Trophoblast cell (in vitro differentiated cells and primary cell): ENCODE data around the gene GPR4.

ENCODE experiments used
- DNase-seq, 2 donors: peaks; one replicate each; pipeline ENCODE4 v3.0.0-alpha.2; 2016
- H2AFZ ChIP-seq: 2 replicates; pipeline ENCODE4 v1.6.1; 2013; ENCODE audit warnings: low read length, moderate library complexity, mild to moderate bottlenecking; ENCODE audit not compliant: insufficient read depth, poor library complexity
- H2AK5ac ChIP-seq: 2 replicates; pipeline ENCODE4 v1.6.1; 2013; ENCODE audit warnings: mild to moderate bottlenecking, low read length
- H2BK120ac ChIP-seq: 2 replicates; pipeline ENCODE4 v1.6.1; 2013; ENCODE audit warnings: low read length, mild to moderate bottlenecking, moderate library complexity; ENCODE audit not compliant: insufficient read depth, poor library complexity
- H2BK12ac ChIP-seq: 2 replicates; pipeline ENCODE4 v1.6.1; 2013; ENCODE audit warnings: mild to moderate bottlenecking, low read length, moderate library complexity
- H2BK5ac ChIP-seq: 2 replicates; pipeline ENCODE4 v1.6.1; 2013; ENCODE audit warnings: low read length, low read depth, moderate library complexity, mild to moderate bottlenecking; ENCODE audit not compliant: poor library complexity
- H3K14ac ChIP-seq: 2 replicates; pipeline ENCODE4 v1.6.1; 2013; ENCODE audit warnings: mild to moderate bottlenecking, low read length
- H3K18ac ChIP-seq: 2 replicates; pipeline ENCODE4 v1.6.1; 2013; ENCODE audit warnings: mild to moderate bottlenecking, low read length
- H3K23ac ChIP-seq: 2 replicates; pipeline ENCODE4 v1.6.1; 2013; ENCODE audit warnings: low read length
- H3K27ac ChIP-seq: 2 replicates; pipeline ENCODE4 v1.5.1; 2013; ENCODE audit warnings: low read depth, mild to moderate bottlenecking, inconsistent platforms, low read length, moderate library complexity
- H3K27me3 ChIP-seq: 2 replicates; pipeline ENCODE4 v1.6.1; 2013; ENCODE audit warnings: inconsistent platforms, mild to moderate bottlenecking, low read length, moderate library complexity; ENCODE audit not compliant: insufficient read depth
- H3K36me3 ChIP-seq, 2 experiments: 1 replicate in 1 of 2; 2 replicates in 1 of 2; pipeline ENCODE4 v1.6.1; 2013; ENCODE audit warnings: low read length in 2 of 2, mild to moderate bottlenecking in 2 of 2, moderate library complexity in 1 of 2; ENCODE audit not compliant: insufficient read depth in 2 of 2, control insufficient read depth in 1 of 2
- H3K4ac ChIP-seq: 2 replicates; pipeline ENCODE4 v1.6.1; 2013; ENCODE audit warnings: low read depth, mild to moderate bottlenecking, low read length, moderate library complexity
- H3K4me1 ChIP-seq, 2 experiments: 1 replicate in 1 of 2; 2 replicates in 1 of 2; pipeline ENCODE4 v1.6.1; 2013; ENCODE audit warnings: low read length in 2 of 2, mild to moderate bottlenecking in 2 of 2, moderate library complexity in 1 of 2; ENCODE audit not compliant: insufficient read depth in 2 of 2, control insufficient read depth in 1 of 2
- H3K4me2 ChIP-seq: 2 replicates; pipeline ENCODE4 v1.6.1; 2013; ENCODE audit warnings: inconsistent platforms, mild to moderate bottlenecking, low read length, moderate library complexity
- H3K4me3 ChIP-seq: 2 replicates; pipeline ENCODE4 v1.5.1; 2013; ENCODE audit warnings: mild to moderate bottlenecking, low read depth, low read length, inconsistent platforms
- H3K79me1 ChIP-seq: one replicate; pipeline ENCODE4 v1.6.1; 2013; ENCODE audit warnings: low read length
- H3K79me2 ChIP-seq: 2 replicates; pipeline ENCODE4 v1.6.1; 2013; ENCODE audit warnings: low read length, mild to moderate bottlenecking; ENCODE audit not compliant: control insufficient read depth, insufficient read depth, poor library complexity
- H3K9ac ChIP-seq: 2 replicates; pipeline ENCODE4 v1.6.1; 2013; ENCODE audit warnings: mild to moderate bottlenecking, low read length
- H3K9me3 ChIP-seq: 2 replicates; pipeline ENCODE4 v1.6.1; 2013; ENCODE audit warnings: low read depth, mild to moderate bottlenecking, control low read depth, inconsistent platforms, low read length; ENCODE audit not compliant: insufficient read depth
- H4K12ac ChIP-seq: 2 replicates; pipeline ENCODE4 v1.6.1; 2013; ENCODE audit warnings: low read depth, mild to moderate bottlenecking, low read length, moderate library complexity
- H4K8ac ChIP-seq: 2 replicates; pipeline ENCODE4 v1.6.1; 2013; ENCODE audit warnings: low read depth, mild to moderate bottlenecking, low read length, moderate library complexity
- H4K91ac ChIP-seq: one replicate; pipeline ENCODE4 v1.6.1; 2013; ENCODE audit warnings: low read depth, mild to moderate bottlenecking, low read length, moderate library complexity
- WGBS: extraction: QIAGEN DNeasy Blood & Tissue Kit; methylation state at CpG from one replicate; pipeline ENCODE4 v1.1.7; 2013; ENCODE audit warnings: missing lambda C conversion rate; ENCODE audit not compliant: insufficient read length, insufficient coverage; ENCODE audit errors: extremely low coverage; 5-methylcytosine and 5-hydroxymethylcytosine counted together

The GPR4 gene

DNA sequence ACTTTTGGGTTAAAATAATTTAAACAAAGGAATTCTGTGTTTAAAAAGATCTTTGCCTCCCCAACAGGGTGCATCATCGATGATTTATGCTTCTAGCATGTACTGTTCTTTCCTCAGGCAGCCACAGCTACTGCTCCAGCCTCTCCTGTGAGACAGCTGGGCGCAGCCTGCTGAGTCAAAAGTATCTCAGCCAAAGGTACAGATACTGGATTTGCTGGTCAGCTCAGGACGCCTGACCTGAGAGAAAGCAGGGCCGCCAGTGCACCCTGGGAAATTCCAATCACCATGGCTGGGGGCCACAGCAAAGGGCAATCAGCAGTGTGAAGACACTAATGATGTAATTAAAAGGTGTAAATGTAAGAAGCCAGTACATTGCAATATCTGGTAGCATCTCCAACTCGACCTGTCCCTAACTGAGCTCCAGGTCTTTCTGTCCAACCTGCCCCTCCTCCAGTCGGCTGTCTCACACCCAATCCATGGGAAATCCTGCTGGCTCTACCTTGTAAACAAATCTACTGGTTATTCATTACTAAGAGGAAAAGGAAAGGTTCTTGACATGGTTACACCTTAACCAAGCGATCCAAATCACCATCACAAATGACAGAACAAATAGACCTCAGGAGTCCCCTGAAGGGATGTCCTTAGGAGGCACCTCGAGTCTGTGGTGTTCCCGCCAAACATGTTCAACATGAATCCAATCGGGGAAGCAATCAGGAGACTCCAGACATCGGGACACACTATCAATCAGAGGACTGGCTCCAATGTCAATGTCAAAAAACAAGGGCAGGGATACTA lies 24.7 kb downstream of the GPR4 start:
- Histone ChIP-seq H3K18ac (no peak overlapping the region), H3K36me3 (no peaks in the 10 kb centered on the region)
- no CpG with 5 or more reads among the region's 11 CpGs for WGBS

DNA sequence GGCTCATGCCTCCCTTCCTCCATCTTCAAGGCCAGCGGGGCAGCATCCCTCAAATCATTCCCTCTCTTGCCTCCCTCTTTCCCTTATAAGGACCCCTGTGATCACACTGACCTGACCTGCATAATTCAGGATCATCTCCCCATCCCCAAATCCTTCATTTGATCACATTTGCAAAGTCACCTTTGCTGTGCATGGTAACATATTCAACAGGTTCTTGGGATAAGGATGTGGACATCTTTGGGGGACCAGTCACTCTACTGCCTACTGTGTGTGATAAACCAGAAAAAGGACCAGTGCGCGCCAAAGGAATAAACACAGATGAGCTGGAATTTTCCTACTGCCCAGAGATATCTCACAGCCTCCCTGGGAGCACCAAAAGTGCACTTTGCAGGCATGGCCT lies 25.3 kb downstream of the GPR4 start:
- Histone ChIP-seq H3K14ac (peak overlapping the region; percentile 71), H2BK5ac (peak overlapping the region; percentile 3), H3K9me3 (peaks cover 2% of the 10 kb centered on the region), H3K4me1 (peaks cover 19 to 20% of the 10 kb centered on the region in 2 experiments), H4K8ac (no peak overlapping the region), H3K4me2 (peak overlapping the region; percentile 32), H3K4ac (no peak overlapping the region), H4K12ac (no peak overlapping the region), H3K79me1 (peaks cover 2% of the 10 kb centered on the region), H3K36me3 (no peaks in the 10 kb centered on the region), H2AFZ (no peak overlapping the region), H2AK5ac (peak overlapping the region; percentile 65), H2BK120ac (no peak overlapping the region), H4K91ac (peak overlapping the region; percentile 60), H3K23ac (no peak overlapping the region), H3K79me2 (peaks cover 2% of the 10 kb centered on the region), H3K4me3 (no peak overlapping the region), H3K27ac (peak overlapping the region; percentile 62), H3K18ac (peak overlapping the region; percentile 38), H3K27me3 (no peaks in the 10 kb centered on the region), H2BK12ac (peak overlapping the region; percentile 39), H3K9ac (no peak overlapping the region)
- no CpG with 5 or more reads among the region's 3 CpGs for WGBS
- no peak for DNase-seq

More for the DNA sequence above, 24.7 kb downstream of the GPR4 start:
- Histone ChIP-seq H3K9ac (no peak overlapping the region), H3K14ac (no peak overlapping the region), H2BK120ac (no peak overlapping the region), H2BK12ac (no peak overlapping the region), H3K79me1 (peaks cover 2% of the 10 kb centered on the region), H3K4me1 (peaks cover 19 to 20% of the 10 kb centered on the region in 2 experiments), H4K91ac (no peak overlapping the region), H2BK5ac (no peak overlapping the region), H3K4ac (no peak overlapping the region), H4K12ac (no peak overlapping the region), H3K79me2 (peaks cover 2% of the 10 kb centered on the region), H2AK5ac (no peak overlapping the region), H4K8ac (no peak overlapping the region), H3K27me3 (no peaks in the 10 kb centered on the region), H3K4me2 (peak overlapping the region; percentile 37), H2AFZ (no peak overlapping the region), H3K4me3 (no peak overlapping the region), H3K27ac (peak overlapping the region; percentile 62), H3K9me3 (peaks cover 2% of the 10 kb centered on the region), H3K23ac (no peak overlapping the region)
- DNase-seq, result peak; percentile 97 to 99

DNA sequence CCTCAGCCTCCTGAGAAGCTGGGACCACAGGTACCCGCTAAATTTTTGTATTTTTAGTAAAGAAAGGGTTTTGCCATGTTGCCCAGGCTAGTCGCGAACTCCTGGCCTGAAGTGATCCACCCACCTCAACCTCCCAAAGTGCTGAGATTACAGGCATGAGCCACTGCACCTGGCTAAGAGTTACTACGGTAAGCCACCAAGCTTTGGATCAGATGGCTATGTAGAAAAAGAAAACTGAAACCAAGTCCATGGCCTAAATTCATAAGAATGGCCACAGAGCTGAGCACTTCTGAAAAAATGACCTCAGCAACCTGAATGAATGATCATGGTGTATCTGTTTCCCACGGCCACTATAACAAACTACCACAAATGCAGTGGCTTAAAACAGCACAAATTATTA lies 26.8 kb downstream of the GPR4 start:
- H4K12ac ChIP-seq, result no peak overlapping the region
- no peak overlapping the region for H4K8ac ChIP-seq
- H2AFZ ChIP-seq, result no peak overlapping the region
- no peak overlapping the region for H3K4me3 ChIP-seq
- H3K4ac ChIP-seq, result no peak overlapping the region
- peaks cover 2% of the 10 kb centered on the region for H3K79me1 ChIP-seq
- peaks cover 2% of the 10 kb centered on the region for H3K9me3 ChIP-seq
- H3K18ac ChIP-seq, result no peak overlapping the region
- no peak overlapping the region for H3K9ac ChIP-seq
- no peak overlapping the region for H3K14ac ChIP-seq
- peaks cover 16% of the 10 kb centered on the region in 2 experiments for H3K4me1 ChIP-seq
- no peak overlapping the region for H3K27ac ChIP-seq
- DNase-seq, result peak in 1 of 2 donors; percentile 8
- H3K23ac ChIP-seq, result no peak overlapping the region
- H2BK5ac ChIP-seq, result no peak overlapping the region
- peaks cover 2% of the 10 kb centered on the region for H3K79me2 ChIP-seq
- H4K91ac ChIP-seq, result no peak overlapping the region
- no peak overlapping the region for H2BK120ac ChIP-seq
- no peak overlapping the region for H2AK5ac ChIP-seq
- H2BK12ac ChIP-seq, result no peak overlapping the region
- H3K4me2 ChIP-seq, result no peak overlapping the region
- WGBS, result no CpG with 5 or more reads among the region's 5 CpGs
- H3K27me3 ChIP-seq, result no peaks in the 10 kb centered on the region
- H3K36me3 ChIP-seq, result no peaks in the 10 kb centered on the region

DNA sequence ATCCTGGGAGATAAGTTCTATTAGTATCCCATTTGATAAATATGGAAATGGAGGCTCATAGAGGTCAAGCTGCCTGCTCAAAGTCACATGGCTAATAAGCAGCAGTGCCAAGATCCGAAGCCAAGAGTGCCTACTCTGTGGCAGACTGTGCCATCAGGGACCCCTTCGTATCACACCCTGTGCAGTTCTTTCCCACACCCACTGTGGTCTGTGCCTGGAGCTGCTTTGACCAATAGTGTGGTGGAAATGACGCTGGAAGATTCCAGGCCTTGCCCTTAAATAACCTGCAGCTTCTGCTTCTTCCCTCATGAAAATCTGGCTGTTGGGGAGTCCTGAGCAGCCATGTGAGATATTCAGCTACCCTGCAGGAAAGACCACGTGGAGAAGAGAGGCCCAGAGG lies 27.5 kb downstream of the GPR4 start:
- Histone ChIP-seq H2AK5ac (no peak overlapping the region), H3K79me1 (peaks cover 2% of the 10 kb centered on the region), H3K79me2 (peaks cover 2% of the 10 kb centered on the region), H3K23ac (peak overlapping the region; percentile 4), H3K27ac (no peak overlapping the region), H3K36me3 (no peaks in the 10 kb centered on the region), H4K8ac (no peak overlapping the region), H3K27me3 (no peaks in the 10 kb centered on the region), H4K91ac (no peak overlapping the region), H3K14ac (no peak overlapping the region), H3K4ac (peak overlapping the region; percentile 78), H3K4me1 (peaks cover 16% of the 10 kb centered on the region in 2 experiments), H4K12ac (no peak overlapping the region), H3K18ac (no peak overlapping the region), H3K9ac (no peak overlapping the region), H2BK5ac (no peak overlapping the region), H2BK120ac (no peak overlapping the region), H3K4me2 (no peak overlapping the region), H3K4me3 (no peak overlapping the region), H2BK12ac (no peak overlapping the region), H3K9me3 (peaks cover 2% of the 10 kb centered on the region), H2AFZ (no peak overlapping the region)
- WGBS, result no CpG with 5 or more reads among the region's 4 CpGs
- no peak for DNase-seq
